Neural crest cell (in vitro differentiated cells): ENCODE data around the gene CD8B2. TPM values are rescaled to one million over a fixed set of nuclear protein-coding genes. Genes with fewer than 3 reads are reported as not detected.
"Not testable (repeated sequence)": the region's sequence is repeated elsewhere in the genome, so short reads cannot be mapped to it uniquely, and the experiment has no call there.

Source experiments
- DNase-seq: peaks from one replicate; pipeline ENCODE4 v3.0.0; 2021; ENCODE audit warnings: low read depth, mixed read lengths, low spot score
- H3K27ac Mint-ChIP-seq: one replicate; pipeline ENCODE4 v1.8.0; 2021; ENCODE audit warnings: mild to moderate bottlenecking, mixed read lengths; ENCODE audit not compliant: unreplicated experiment
- H3K27me3 Mint-ChIP-seq: 2 replicates; pipeline ENCODE4 v1.8.0; 2021; ENCODE audit warnings: low read depth, mild to moderate bottlenecking, mixed read lengths
- H3K36me3 Mint-ChIP-seq: 2 replicates; pipeline ENCODE4 v1.8.0; 2021; ENCODE audit warnings: low read depth, mild to moderate bottlenecking, mixed read lengths
- H3K4me1 Mint-ChIP-seq: 2 replicates; pipeline ENCODE4 v1.8.0; 2021; ENCODE audit warnings: mixed read lengths
- H3K4me3 Mint-ChIP-seq: one replicate; pipeline ENCODE4 v1.8.0; 2021; ENCODE audit warnings: mild to moderate bottlenecking, mixed read lengths
- H3K9me3 Mint-ChIP-seq: 2 replicates; pipeline ENCODE4 v1.8.0; 2021; ENCODE audit warnings: mixed read lengths
- CTCF ChIP-seq: fragments of 200-600 bp; sonication (generic); conservative IDR thresholded peaks from 2 replicates; pipeline ENCODE4 v1.5.0; 2021; ENCODE audit warnings: antibody characterized with exemption, mild to moderate bottlenecking
- long read RNA-seq: library from polyadenylated mRNA; unstranded; transcript quantifications from one replicate; pipeline ENCODE4 v2.0.0, GENCODE V29; 2020
- total RNA-seq: library from RNA; stranded (reverse); gene quantifications from 2 replicates; pipeline ENCODE4 v1.2.1, GENCODE V29; 2021

The CD8B2 gene
- total RNA-seq: not detected in 2 replicates
- long read RNA-seq: 0 reads

GRCh38 chr2:106486551-106487385 lies at the start of gene CD8B2:
Gene CD8B2, plus strand, starts transcription at chr2:106487364. Its CDS starts 63 bp downstream, at chr2:106487427.
- H3K4me1 Mint-ChIP-seq, H3K9me3 Mint-ChIP-seq, DNase-seq, H3K36me3 Mint-ChIP-seq, H3K27ac Mint-ChIP-seq, H3K4me3 Mint-ChIP-seq: not testable (repeated sequence)
- H3K27me3 Mint-ChIP-seq: peaks cover 29% of the 10 kb centered on the region

- not testable (repeated sequence) for H3K9me3 Mint-ChIP-seq, H3K4me1 Mint-ChIP-seq, H3K36me3 Mint-ChIP-seq, DNase-seq, H3K27ac Mint-ChIP-seq, H3K27me3 Mint-ChIP-seq, H3K4me3 Mint-ChIP-seq
- peak; percentile 38 for TF ChIP-seq CTCF
Measured at GRCh38 chr2:106461882-106462281, 25.3 kb upstream of the CD8B2 start.

- H3K27me3 Mint-ChIP-seq: not testable (repeated sequence)
Measured at GRCh38 chr2:106467516-106467915, 19.6 kb upstream of the CD8B2 start.

GRCh38 chr2:106468107-106468506 lies 19.1 kb upstream of the CD8B2 start, which contains the start of gene RGPD3:
Gene RGPD3, minus strand, starts transcription at chr2:106468413. Its CDS starts 125 bp downstream, at chr2:106468288.
- DNase-seq, H3K27me3 Mint-ChIP-seq, H3K4me3 Mint-ChIP-seq, H3K27ac Mint-ChIP-seq, H3K4me1 Mint-ChIP-seq, H3K9me3 Mint-ChIP-seq, H3K36me3 Mint-ChIP-seq: not testable (repeated sequence)

More at GRCh38 chr2:106467516-106467915, 19.6 kb upstream of the CD8B2 start:
- H3K27ac Mint-ChIP-seq, H3K36me3 Mint-ChIP-seq, H3K4me1 Mint-ChIP-seq, H3K9me3 Mint-ChIP-seq, H3K4me3 Mint-ChIP-seq, DNase-seq: not testable (repeated sequence)

- not testable (repeated sequence) for H3K4me3 Mint-ChIP-seq, H3K36me3 Mint-ChIP-seq, H3K27ac Mint-ChIP-seq, H3K27me3 Mint-ChIP-seq, H3K9me3 Mint-ChIP-seq, H3K4me1 Mint-ChIP-seq
- TF ChIP-seq CTCF: peak; percentile 47
- peak; percentile 44 for DNase-seq
Measured at GRCh38 chr2:106470658-106471057, 16.5 kb upstream of the CD8B2 start.

- not testable (repeated sequence) for H3K27me3 Mint-ChIP-seq, H3K27ac Mint-ChIP-seq, H3K4me1 Mint-ChIP-seq, DNase-seq, H3K9me3 Mint-ChIP-seq, H3K36me3 Mint-ChIP-seq, H3K4me3 Mint-ChIP-seq
Measured at GRCh38 chr2:106477647-106478046, 9.5 kb upstream of the CD8B2 start.

GRCh38 chr2:106479563-106479962 lies 7.6 kb upstream of the CD8B2 start:
- H3K4me1 Mint-ChIP-seq, H3K27me3 Mint-ChIP-seq, DNase-seq, H3K9me3 Mint-ChIP-seq, H3K36me3 Mint-ChIP-seq, H3K27ac Mint-ChIP-seq, H3K4me3 Mint-ChIP-seq: not testable (repeated sequence)

- DNase-seq, H3K36me3 Mint-ChIP-seq, H3K4me1 Mint-ChIP-seq, H3K9me3 Mint-ChIP-seq, H3K27ac Mint-ChIP-seq, H3K4me3 Mint-ChIP-seq: not testable (repeated sequence)
- peaks cover 29% of the 10 kb centered on the region for H3K27me3 Mint-ChIP-seq
Measured at GRCh38 chr2:106487386-106488191, 425 bp downstream of the CD8B2 start.

GRCh38 chr2:106489701-106490100 lies 2.5 kb downstream of the CD8B2 start:
- H3K4me3 Mint-ChIP-seq, H3K27ac Mint-ChIP-seq, H3K36me3 Mint-ChIP-seq, DNase-seq, H3K4me1 Mint-ChIP-seq, H3K9me3 Mint-ChIP-seq: not testable (repeated sequence)
- peaks cover 26% of the 10 kb centered on the region for H3K27me3 Mint-ChIP-seq

GRCh38 chr2:106492399-106492798 lies 5.2 kb downstream of the CD8B2 start:
- H3K27ac Mint-ChIP-seq, DNase-seq, H3K9me3 Mint-ChIP-seq, H3K36me3 Mint-ChIP-seq, H3K4me3 Mint-ChIP-seq, H3K4me1 Mint-ChIP-seq: not testable (repeated sequence)
- H3K27me3 Mint-ChIP-seq: peaks cover 12% of the 10 kb centered on the region

- H3K27me3 Mint-ChIP-seq, H3K27ac Mint-ChIP-seq, H3K4me1 Mint-ChIP-seq, DNase-seq, H3K9me3 Mint-ChIP-seq, H3K4me3 Mint-ChIP-seq, H3K36me3 Mint-ChIP-seq: not testable (repeated sequence)
Measured at GRCh38 chr2:106492913-106493312, 5.7 kb downstream of the CD8B2 start.
